Right ventricle myocardium inferior (tissue), 1 donor: ENCODE data around the gene FOXA2. TPM values are rescaled to one million over a fixed set of nuclear protein-coding genes. Genes with fewer than 3 reads are reported as not detected.

Source experiments
- ATAC-seq: fragments of 200-7000 bp; cut with Tn5 transposase; one replicate; pipeline ENCODE4 v1.9.1; 2020; ENCODE audit warnings: mild to moderate bottlenecking, moderate library complexity
- DNase-seq: peaks from one replicate; pipeline ENCODE4 v3.0.0; 2021; ENCODE audit errors: missing footprints
- intact Hi-C: fragments of 100-400 bp; cut with DNase I; formaldehyde crosslinking; loops from one replicate; pipeline ENCODE4 v1.11.0; 2022
- total RNA-seq: library from RNA; stranded (reverse); fragmentation: NEBNext Ultra II Directional; extraction: Animal tissue kit (Norgen Biotek cat#: 25700); gene quantifications from one replicate; pipeline ENCODE4 v1.2.1, GENCODE V29; 2021
- donor health status: DM: no; HTN: yes; CAD: no; lungs with severe emphysema.

Gene FOXA2
- total RNA-seq, 1 donor from 2014 or later = not detected

DNA sequence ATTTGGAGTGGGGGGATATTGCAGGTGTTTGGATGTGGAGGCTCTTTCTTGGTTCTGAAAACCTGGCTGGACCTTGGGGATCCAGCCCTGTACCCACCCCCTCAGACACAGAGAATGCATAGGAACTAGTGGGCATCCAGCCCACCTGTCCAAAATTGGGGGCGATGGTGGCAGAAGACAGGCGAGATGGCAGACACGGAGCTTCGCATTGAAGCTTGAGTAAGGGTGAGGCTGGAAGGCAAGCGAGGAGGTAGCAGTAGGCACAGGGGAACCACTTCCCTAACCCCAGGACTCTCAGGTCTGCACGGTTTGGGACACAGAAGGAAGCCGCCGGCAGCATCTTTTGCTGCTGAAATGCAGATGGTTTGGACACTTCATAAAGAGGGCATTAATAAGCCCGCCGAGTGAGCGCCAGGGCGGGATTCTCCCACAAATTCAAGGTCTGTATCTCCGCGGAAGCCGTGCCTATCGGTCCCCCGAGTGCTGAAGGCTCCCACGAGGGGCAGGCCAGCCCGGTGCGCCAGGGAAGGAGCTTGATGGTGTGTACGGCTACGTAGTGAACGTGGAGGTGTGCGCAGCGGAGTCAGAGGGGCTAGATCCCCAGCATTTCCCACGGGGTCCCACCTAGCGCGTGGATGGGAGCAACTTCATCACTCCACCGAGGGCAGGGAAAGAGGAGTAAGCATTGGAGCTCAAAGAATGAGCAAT is 1.6 kb upstream of the FOXA2 start:
- DNase-seq (no peak), ATAC-seq (no peak)
- intact Hi-C loops = no loop called here

GRCh38 chr20:22584922-22585785 is 782 bp upstream of the FOXA2 start:
- DNase-seq (no peak), ATAC-seq (no peak)
- intact Hi-C loops = no loop called here

- intact Hi-C loops = no loop called here
- no peak for DNase-seq
- no peak for ATAC-seq
These were observed 425 bp downstream of the FOXA2 start for GRCh38 chr20:22583773-22584521.

GRCh38 chr20:22582964-22583772 is 1.2 kb downstream of the FOXA2 start:
- no peak for DNase-seq
- intact Hi-C loops = no loop called here
- ATAC-seq = no peak

DNA sequence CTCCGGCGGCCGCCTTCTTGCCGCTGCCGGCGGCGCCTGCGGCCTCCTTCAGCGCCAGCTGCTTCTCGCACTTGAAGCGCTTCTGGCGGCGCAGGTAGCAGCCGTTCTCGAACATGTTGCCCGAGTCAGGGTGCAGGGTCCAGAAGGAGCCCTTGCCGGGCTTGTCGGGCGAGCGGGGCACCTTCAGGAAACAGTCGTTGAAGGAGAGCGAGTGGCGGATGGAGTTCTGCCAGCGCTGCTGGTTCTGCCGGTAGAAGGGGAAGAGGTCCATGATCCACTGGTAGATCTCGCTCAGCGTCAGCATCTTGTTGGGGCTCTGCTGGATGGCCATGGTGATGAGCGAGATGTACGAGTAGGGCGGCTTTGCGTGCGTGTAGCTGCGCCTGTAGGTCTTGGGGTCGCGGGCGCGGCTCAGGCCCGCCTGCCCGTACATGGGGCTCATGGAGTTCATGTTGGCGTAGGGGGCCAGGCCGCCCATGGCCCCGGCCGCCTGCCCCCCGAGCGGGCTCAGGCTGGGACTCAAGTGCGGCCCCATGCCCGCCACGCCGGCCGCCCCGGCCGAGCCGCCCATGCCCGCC is 1.9 kb downstream of the FOXA2 start:
- no peak for DNase-seq
- intact Hi-C loops = no loop called here
- ATAC-seq = no peak

GRCh38 chr20:22581437-22582385 is 2.7 kb downstream of the FOXA2 start:
- intact Hi-C loops = no loop called here

GRCh38 chr20:22579711-22580697 is 4.4 kb downstream of the FOXA2 start:
- intact Hi-C loops = no loop called here
- DNase-seq (no peak), ATAC-seq (no peak)

More at GRCh38 chr20:22581437-22582385, 2.7 kb downstream of the FOXA2 start:
- ATAC-seq (no peak), DNase-seq (no peak)

GRCh38 chr20:22579119-22579427 is 5.3 kb downstream of the FOXA2 start:
- DNase-seq (no peak), ATAC-seq (no peak)
- intact Hi-C loops = no loop called here

DNA sequence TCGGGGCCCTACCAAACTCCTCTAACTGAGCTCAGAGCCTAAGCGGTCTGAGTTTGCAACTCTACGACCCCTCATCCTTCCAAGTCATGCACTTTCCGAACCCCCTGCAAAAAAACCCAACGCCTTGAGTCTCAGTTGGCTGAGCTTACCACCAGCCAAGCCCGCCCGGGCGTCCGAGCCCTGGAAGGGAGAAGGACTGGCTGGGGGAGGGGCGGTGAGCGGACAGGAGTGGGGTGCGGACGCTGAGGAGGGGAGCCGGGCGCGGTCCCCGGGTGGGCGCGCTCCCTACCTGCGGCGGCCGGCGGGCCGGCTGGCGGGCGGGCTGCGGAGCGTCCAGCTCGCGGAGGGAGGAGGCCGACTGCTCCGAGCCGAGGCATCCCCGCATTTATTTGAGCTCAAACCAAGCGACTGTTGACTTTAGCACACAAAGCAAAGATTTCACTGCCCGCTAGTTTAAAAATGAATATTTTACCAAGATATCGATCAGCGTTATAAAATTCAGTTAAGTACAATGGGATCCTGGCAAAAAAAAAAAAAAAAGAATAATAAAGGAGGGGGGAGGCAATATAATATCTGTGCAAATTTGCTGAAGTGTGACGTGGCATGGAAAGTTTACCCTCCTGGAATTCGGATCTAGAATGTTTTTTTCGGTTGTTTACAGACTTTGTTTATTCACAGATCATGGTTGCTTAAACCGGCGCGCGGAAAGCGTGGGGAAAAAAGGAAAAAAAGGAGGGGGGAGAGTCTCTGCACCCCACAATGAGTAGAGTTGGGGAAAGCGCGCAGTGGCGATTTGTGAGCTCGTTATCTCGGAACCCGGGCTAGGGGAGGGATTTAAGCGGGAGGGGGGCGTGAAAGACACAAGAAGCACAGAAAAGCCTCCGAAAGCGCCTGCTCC is 5.9 kb downstream of the FOXA2 start:
- DNase-seq = no peak
- no peak for ATAC-seq
- intact Hi-C loops = no loop called here

DNA sequence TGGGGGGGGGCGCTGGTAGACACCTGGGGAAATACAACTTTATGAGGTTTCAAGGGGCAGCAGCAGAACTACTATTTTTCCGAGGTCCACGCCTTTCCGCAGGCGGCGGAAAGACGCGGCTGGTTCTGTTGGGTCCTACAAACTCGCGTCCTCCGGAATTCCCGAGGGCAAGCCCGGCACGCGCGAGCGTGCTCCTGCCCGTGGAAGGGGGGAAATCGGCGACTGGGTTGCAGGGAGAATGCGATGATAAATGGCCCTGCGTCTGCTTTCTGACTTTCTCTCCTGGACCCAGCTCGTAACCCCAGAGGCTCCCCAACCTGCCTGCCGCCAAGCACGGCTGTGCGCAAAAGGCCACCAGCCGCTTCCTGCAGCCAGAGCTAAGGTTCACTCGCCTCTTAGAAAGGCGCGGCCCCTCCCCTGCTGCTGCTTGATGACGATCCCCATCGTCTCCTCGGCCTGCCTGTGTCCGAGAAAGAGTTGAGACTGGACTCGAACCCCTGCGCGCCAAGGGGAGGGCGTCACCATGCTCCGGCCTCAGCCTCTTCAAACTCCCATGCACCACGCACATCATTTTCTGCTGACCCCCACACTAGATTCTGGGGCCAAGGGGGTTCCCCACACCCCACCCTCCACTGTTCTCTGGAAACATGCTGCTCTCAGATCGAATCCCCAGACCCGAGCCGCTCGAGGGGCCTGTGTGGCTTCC is 6.7 kb downstream of the FOXA2 start:
- DNase-seq (no peak), ATAC-seq (no peak)
- intact Hi-C loops = no loop called here

- intact Hi-C loops = no loop called here
- ATAC-seq (no peak), DNase-seq (no peak)
These were observed 7.4 kb downstream of the FOXA2 start for GRCh38 chr20:22576733-22577514.

GRCh38 chr20:22576273-22576672 is 8.1 kb downstream of the FOXA2 start:
- no peak for DNase-seq
- ATAC-seq = no peak
- intact Hi-C loops = no loop called here

DNA sequence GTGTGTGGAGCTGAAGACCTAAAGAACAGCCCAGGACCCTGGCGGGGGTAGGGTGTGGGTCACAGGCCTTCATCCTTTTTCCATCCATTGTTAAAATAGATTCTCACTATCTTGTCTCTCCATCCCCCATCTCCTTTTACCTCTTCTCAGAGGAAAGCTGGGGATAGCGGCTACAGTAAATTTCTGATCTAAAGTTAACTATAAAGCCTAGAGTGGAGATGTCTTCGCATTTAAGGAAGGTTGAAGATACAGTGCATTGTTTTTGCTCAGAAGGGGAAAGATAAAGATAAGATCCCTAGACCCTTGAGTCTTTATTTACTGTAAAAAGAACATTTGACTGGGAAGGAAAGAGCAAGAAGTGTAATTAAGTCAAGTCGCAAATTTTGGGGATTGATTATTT is 8.6 kb downstream of the FOXA2 start:
- no peak for ATAC-seq
- no peak for DNase-seq
- intact Hi-C loops = no loop called here

DNA sequence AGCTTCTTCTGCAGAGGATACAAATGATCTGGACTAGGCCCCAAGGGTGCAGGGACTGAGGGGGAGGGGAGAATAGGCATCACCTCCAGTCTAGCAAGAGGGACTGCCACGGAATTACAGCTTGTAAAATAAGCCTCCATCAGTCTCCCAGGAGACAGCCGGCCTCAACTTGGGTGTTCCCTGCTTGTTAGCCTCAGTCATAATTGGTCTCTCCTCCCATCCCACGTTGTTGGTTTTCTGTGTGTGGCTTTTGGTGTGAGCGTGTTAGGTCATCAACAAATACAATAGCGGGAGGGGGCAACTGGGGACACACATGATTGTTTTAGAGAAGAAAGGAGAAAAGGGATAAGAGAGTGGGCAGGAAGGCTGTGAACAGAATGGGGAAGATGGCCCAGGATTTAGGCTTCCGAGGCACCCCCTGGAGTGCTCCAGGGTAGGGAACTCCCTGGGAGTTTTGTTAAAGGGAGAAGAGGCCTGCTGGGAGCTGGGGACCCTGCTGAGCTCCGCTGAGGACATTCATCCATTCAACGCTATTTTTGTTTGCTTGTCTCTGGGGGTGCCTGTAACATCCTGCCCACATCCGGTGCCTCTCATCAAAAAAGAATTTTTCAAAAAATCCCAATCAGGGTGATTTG is 9.2 kb downstream of the FOXA2 start:
- no peak for ATAC-seq
- DNase-seq = no peak
- intact Hi-C loops = no loop called here
